ENCODE results near the gene NPBWR2.

GRCh38 chr20:64075556-64075955, 31.8 kb downstream of the NPBWR2 start:
- TF ChIP-seq POLR2A (IDR thresholded peaks at IDR 0.05) (no peak), CTCF (IDR thresholded peaks at IDR 0.05) (no peak)
